GM19238 (cell line): ENCODE data around the gene ABCA5.
"Not testable (repeated sequence)": the region's sequence is repeated elsewhere in the genome, so short reads cannot be mapped to it uniquely, and the experiment has no call there.

Experiments
- DNase-seq: peaks from one replicate; pipeline ENCODE4 v3.0.0; 2011; ENCODE audit warnings: low spot score; ENCODE audit not compliant: insufficient read length

ABCA5 gene

DNA sequence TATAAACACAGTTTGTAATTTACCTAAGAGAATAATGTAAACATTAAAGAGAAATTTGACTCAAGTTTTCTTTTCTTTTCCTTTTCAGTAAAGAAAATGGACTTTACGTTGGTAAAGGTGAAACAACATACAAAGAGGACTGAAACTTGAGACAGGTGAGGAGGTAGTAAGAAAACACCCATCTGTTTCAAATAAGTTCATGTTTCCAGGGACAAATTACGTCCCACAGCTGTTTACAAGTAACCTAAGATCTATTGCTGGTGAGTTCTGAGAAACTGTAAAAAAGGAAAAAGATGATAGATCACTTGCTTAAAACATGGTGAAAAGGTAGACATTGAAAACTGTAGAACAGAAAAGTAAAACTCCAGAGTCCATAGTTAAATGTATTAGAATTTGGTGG, 4.8 kb upstream of the ABCA5 start:
- no peak for DNase-seq

DNA sequence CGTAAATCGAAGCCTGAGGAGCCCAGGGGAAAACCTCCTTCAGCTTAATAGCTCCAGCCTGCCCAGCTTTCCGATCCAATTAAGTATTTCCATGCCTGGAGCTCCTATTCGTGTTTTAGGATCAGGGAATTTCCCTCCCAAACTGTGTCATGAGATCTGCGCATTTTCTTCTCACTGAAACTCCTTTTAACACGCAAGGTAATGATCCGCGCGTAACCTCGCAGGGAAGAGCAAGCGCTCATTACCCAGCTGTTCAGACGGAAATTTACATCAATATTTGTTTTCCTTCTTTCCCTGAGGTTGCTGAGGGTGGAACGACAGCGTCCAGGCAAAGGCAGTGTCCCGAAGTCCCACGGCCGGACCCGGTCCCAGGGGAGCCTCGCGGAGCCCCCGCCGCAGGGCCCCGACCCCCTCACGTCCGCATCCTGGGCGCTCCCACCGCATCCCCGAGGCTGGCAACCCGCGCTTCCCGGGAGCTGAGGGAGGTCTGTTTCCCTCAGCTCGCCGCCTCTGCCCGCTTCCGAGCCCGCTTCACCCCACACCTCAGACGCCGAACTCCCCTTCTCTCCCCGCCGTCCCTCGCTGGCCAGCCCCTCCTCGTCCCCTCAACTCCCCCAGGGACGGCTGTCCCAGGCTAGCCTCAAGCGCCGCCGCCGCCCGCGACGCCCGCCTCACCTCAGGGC, 415 bp downstream of the ABCA5 start:
- no peak for DNase-seq

DNA sequence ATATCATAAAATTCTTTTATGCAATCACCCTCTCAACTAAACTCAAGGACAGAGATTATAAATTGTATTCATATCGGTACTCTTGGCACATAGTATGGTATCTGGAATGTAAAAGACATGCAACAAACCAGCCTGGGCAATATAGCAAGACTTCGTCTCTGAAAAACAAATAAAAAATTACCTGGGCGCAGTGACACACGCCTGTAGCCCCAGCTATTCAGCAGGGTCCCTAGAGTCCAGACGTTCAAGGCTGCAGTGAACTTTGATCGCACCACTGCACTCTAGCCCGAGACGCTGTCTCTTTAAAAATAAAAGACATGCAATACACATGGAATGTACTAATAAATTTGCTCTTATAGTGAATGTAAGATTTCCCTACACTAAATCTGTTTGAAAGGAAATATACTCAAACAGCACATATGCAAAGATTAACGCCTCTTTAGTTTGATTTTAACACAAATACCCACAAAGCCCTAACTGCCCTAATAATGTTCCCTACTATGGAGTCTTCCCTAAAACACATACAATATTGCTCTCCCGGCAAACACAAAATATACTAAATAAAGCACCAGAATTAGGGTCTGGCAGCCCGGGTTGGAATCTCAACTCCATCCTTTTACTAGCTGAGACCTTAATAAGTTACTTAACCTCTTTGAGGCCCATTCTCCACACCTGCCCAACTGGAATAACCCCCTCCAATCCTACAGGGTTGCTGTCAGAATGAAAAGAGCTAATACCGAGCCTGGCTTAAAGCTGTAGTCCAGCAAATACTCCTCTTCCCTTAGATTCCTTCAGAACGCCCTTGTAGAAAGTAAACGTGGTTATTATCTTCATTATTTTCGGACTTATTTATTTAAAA, 1.2 kb downstream of the ABCA5 start:
- DNase-seq: no peak

DNA sequence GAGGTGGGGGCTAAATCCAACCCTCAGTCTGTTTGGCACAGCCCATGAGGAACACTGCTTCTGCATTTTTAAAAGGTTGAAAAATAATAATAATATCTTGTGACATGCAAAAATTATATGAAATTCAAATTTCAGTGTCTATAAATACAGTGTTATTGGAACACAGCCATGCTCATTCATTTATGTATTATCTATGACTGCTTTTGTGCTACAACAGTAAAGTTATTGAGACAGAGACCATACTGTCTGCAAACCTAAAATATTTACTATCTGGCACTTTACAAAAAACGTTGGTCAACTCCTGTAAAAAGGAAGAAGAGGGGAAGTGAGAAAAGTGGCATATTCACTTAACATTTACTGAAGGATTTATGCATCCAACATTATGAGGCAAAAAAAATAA, 3.1 kb downstream of the ABCA5 start:
- no peak for DNase-seq

DNA sequence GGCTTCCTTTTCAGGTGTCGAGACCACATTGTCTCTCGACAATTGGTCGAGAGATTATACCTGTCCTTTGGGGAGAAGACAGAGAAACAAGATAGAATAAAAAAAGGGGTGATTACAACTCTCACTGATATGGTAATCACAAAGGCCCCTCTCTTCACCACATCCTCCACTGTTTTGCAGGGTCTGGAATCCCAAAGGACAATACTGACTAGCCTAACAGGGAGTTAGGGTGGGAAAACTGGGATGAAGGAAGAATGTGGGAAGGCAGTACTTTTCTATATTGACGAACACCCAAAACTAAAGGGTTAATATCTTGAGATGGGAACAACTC, 6.1 kb downstream of the ABCA5 start:
- DNase-seq: no peak

DNA sequence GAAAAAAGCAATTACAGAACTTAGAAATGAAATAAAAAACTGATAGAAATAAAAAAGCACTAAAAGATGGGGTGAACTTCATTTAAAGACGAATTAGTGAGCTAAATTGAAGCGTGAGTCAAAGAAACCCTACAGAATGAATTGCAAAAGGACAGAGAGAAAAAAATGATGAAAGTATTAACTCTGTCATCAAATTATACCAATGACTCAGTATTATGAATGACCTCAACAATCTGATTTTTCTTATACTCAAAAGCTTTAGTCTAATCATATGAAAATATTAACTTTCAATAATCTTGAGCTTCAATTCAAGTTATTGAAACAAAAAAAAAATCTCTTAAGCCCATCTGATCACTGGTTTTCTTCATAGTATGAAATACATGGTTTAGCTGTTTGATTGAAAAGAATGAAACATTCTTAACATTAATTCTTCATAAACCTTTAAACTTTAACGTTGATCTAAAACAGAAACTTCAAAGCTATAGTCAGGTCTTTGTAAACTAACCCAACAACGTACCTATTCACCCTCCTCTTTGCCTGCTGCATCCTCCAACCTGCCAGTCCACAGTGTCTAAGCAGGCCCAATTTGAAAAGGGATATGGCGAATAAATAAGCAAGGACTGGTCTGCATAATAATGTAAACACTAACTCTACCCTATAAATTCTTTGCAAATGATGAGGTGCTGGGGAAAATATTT, 6.6 kb downstream of the ABCA5 start:
- DNase-seq: no peak

DNA sequence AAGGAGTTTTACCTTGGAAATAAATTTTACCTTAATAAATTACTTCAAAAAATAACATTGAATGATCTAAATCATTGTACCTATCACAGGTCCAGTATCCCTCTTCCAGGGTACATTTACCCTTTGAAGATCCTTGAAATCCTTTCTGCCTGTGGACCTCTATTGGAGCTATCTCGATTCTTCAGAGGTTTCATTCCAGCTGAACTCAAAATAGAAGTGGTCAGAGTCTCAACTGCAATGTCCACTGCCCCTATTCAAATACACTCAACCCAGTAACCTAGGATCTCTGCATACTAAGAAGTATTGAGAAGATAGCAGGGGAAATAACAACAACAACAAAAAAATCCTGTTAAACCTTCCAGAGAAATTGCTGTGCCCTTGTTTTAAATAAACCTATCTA, 9.3 kb downstream of the ABCA5 start:
- no peak for DNase-seq

DNA sequence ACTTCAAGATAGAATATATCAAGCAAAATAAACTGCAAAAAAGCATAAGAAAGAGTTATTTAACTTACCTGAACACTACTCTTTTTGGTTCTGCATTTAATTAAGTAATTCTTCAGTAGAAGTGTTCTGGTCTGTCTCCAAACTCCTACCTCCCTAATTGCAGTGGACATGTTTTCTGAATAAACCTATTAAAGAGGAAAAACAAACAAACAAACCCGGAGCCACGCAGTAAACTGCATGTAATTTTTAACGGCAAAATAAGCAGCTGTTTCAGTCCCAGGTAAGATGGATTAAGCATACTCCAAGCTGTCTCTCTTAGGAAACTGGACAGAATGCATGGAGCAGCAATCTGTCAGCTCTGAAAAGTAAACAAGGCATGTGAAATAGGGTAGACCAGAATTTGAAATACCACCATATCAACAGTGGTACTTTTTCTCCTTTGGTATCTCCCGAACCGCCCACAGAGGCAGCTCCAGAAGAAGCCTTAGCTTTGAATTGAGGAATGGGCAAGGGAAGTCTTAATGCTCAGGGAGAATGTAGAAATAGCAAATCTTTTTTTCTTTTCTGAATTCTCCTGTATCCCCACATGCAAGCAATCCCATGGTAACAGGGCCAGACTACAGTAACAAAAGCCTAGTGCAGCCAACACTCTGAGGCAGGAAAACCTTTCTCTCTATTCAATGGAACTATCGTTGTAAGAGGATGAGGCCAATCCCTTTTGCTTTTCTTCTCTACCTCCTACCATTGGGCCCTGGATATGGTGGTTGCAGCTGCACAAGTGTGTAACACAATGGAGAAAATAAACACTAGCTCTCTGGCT, 12.5 kb downstream of the ABCA5 start:
- no peak for DNase-seq

DNA sequence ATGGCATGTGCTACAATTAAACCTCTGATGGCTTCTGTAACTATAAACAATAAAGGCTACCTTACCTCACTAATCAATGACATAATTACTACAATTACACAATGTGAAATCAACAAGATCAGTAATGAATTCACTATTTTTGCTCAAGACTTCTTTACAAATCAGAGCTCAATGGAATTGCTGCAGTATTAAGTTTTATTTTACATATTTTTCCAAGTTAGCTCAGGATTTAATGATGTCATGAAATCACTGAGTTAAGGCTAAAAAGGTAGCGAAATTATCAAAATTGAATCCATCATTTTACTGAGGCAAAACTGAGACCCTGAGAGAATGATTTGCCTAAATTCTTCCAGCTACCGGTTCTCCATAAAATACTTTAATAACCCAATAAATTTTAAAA, 21.8 kb downstream of the ABCA5 start:
- DNase-seq: no peak

DNA sequence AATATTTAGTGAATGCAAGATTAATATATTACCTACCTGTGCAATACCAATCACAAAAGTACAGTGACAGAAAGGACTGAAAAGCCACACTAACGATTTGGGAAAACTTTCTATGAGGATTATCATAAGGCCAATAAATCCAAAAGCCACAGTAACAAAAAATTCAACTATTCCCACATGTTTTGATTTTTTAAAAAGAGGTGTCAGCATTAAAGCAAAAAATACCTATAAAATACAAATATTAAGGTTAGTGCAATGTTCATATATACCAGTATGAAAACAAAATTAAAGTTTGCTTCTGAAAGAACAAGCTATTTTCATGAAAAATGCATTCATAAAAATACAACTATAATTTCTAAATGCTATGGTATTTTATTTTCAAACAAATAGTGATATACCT, 24.3 kb downstream of the ABCA5 start:
- DNase-seq: no peak

DNA sequence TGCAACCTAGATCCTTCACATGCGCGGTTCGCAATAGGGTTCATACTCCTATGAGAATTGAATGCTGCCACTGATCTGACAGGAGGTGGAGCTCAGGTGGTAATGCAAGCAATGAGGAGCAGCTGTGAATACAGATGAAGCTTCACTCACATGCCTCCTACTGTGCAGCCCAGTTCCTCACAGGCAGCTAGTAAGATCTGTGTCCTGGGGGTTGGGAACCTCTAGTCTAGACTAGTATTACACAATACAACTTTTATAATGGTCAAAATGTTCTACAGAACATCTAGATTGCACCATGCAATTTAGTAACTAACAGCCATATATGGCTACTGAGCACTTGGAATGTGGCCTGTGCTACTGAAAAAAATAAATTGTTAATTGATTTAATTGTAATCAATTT, 26.7 kb downstream of the ABCA5 start:
- DNase-seq: no peak

DNA sequence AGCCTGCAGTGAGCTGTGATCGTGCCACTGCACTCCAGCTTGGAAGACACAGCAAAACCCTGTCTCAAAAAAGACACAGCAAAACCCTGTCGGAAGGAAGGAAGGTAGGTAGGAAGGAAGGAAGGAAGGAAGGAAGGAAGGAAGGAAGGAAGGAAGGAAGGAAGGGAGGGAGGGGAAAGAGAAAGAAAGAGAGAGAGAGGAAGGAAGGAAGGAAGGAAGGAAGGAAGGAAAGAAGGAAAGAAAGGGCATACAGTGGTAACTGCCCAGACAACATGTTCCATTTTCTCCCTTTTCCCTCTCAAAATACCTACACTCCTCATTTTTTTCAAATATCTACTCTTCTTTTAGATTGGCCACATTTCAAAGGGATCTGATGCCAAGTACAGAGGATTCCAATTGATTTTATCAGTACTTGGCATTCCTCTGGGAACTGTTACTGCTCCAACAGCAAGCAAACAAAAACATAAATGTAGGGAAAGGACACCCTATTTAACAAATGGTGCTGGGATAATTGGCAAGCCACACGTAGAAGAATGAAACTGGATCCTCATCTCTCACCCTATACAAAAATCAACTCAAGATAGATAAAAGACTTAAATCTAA, 28.7 kb downstream of the ABCA5 start:
- not testable (repeated sequence) for DNase-seq

DNA sequence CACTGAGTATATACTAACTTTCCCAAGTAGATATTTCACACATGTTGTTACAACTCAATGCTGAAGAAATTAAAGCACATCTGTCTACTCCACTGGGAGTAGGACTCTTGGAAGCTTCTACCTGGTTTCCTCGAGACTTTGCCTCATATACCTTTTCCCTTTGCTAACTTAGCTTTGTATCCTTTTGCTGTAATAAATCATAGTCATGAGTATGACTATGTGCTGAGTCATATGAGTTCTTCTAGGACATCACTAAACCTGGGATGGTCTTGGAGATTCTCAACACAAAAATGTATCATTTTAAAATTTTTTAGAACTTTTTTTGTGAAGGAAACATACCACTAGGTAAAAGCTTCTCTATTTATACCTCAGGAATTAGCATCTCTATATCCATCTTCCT, 39.8 kb downstream of the ABCA5 start:
- no peak for DNase-seq

DNA sequence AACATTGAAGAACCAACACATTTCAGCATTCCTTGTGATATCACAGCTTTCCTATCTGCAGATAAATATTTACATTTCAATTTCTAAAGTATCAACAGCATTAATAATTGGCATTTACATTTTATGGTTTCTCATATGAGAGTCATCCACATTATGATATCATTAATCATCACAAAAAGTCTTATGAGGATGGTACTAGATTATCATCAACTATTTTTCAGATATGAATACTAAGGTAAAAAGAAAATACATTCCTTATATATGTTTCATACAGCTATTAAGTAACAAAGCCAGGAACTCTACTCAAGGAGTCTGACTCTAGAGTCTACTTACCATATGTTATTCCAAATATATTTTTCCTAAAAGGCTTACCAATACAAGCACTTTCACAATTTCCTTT, 40.7 kb downstream of the ABCA5 start:
- DNase-seq: no peak

DNA sequence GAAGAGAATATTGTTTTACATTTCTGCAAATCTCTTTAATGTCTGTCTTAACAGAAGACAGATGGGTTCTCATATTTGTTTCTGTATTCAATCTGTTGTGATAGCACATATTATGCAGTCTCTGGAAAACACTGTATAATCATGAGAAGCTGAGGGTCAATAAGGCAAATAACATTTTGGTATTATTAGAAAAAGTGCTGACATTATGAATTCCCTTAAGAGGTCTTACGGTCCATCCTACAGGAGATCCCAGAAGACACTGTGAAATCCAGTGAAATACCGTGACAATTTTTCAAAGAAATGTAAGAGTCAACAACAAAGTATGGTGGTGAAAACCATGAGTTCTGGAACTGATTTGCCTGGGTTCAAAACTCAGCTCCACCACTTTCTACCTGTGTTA, 42.3 kb downstream of the ABCA5 start:
- no peak for DNase-seq

DNA sequence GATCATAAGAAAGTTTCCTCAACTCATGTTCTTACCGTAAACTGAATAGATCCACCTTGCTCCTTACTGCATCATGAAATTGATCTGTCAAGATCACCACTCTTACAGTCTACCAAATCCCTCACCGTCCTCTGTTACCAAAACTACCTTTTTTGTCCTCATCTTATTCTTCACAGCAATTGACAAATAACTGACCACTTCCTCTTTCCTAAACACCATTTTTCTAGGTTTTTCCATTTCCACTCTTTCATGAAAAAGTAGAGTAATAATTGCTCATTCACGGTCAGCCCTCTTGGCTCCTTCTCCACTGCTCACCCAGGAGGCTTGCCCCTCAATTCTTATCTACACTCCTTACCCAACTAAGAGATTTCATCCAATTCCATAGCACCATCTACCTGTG, 44.9 kb downstream of the ABCA5 start:
- no peak for DNase-seq

DNA sequence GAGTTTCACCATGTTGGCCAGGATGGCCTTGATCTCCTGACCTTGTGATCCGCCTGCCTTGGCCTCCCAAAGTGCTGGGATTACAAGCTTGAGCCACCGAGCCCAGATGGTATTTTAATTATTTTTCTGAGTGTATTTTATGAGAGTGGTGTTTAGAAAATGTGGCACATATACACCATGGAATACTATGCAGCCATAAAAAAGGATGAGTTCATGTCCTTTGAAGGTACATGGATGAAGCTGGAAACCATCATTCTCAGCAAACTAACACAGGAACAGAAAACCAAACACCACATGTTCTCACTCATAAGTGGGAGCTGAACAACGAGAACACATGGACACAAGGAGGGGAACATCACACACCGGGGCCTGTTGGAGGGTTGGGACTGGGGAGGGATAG, 50.7 kb downstream of the ABCA5 start:
- not testable (repeated sequence) for DNase-seq

DNA sequence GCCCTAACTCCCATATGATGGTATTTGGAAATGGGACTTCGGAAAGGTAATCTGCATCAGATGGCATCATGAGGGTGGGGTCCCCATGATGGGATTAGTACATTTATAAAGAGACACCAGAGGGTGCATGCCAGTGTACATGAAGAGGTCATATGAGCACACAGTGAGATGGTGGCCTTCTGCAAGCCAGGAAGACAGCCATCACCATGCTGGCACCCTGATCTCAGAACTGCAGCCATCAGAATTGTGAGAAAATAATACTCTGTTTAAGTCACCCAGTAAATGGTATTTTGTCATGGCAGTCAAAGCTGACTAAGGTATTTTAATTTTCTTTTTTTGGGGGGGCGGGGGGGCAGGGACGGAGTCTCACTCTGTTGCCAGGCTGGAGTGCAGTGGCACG, 51.2 kb downstream of the ABCA5 start:
- no peak for DNase-seq

DNA sequence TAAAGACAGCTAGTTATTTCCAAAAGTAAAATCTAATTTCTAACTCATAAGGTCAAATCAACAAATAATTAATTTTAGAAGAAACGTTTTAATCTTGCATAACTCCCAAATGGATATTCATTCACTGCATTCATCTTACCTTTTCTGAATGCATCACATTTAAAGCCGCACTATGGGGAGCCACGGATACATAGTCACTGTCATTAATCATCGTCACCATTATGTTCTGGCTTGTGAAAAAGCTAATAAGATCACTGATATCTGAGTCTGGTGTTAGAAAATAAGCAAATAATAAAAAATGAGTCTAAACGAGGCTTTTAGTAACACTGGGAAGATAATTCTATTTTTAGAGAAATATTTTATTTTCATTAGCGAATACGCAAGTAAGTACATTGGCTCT, 55.9 kb downstream of the ABCA5 start:
- no peak for DNase-seq

DNA sequence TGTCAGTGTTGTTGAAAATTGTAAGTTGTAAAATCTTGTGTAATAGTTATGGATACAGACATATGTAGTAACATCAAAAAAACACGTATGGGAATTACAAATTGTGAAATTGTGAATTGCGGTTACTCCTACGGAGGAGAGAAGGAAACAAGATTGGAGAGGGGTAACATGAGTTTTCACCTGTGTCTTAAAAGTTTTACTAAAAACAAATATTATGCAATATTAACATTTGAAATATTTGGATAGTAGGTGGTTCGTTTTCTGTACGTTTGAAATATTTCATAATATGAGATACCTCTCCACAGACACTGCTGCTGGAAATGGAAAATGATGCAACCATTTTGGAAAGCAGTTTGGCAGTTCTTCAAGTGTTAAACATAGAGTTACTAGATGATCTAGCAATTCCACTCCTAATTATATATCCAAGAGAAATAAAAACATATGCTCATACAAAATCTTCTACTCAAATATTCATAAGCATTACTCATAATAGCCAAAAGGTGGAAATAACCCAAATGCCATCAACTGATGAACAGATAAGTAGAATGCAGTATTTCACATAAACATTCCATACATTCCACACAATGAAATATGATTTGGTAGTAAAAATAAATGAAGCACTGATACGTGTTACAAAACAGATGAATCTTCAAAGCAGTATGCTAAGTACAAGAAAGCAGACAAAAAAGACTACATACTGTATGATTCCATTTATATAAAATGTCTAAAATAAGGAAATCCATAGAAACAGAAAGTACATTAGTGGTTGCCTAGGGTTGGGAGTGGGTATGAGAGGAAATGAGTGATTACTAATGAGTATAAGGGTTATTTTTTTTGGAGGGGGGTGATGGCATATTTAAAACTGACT, 57.6 kb downstream of the ABCA5 start:
- DNase-seq: no peak
